K562 (cell line): ENCODE data around the gene KLHL12. TPM values are rescaled to one million over a fixed set of nuclear protein-coding genes. Genes with fewer than 3 reads are reported as not detected.

Source experiments
- BRD4 ChIP-seq: fragments of 200-600 bp; sonication (generic); IDR thresholded peaks from 2 replicates; pipeline ENCODE4 v1.6.1; 2017; ENCODE audit warnings: inconsistent platforms
- BRF1 ChIP-seq: IDR thresholded peaks from 3 replicates; pipeline ENCODE4 v1.6.1; 2011; ENCODE audit warnings: borderline replicate concordance, mild to moderate bottlenecking; ENCODE audit not compliant: insufficient read length; ENCODE audit errors: extremely low read depth
- CEBPB ChIP-seq: fragments of 450-650 bp; IDR thresholded peaks from 2 replicates; pipeline ENCODE4 v1.6.1; 2016; ENCODE audit warnings: missing genetic modification characterization, missing compliant biosample characterization
- CREM ChIP-seq: IDR thresholded peaks from 2 replicates; pipeline ENCODE4 v1.6.1; 2014; ENCODE audit warnings: antibody characterized with exemption, low read depth
- DPF2 ChIP-seq: fragments of 450-650 bp; IDR thresholded peaks from 2 replicates; pipeline ENCODE4 v1.6.1; 2016
- E2F3 ChIP-seq: fragments of 250-450 bp; sonication (Bioruptor Pico); IDR thresholded peaks from 2 replicates; pipeline ENCODE4 v1.4.0; 2020; ENCODE audit warnings: mild to moderate bottlenecking
- E2F8 ChIP-seq: fragments of 450-650 bp; IDR thresholded peaks from 2 replicates; pipeline ENCODE4 v1.7.1; 2018; ENCODE audit warnings: mild to moderate bottlenecking, low read depth; ENCODE audit not compliant: partially characterized antibody
- EP400 ChIP-seq: fragments of 450-650 bp; IDR thresholded peaks from 2 replicates; pipeline ENCODE4 v1.6.1; 2017; ENCODE audit warnings: antibody characterized with exemption, mild to moderate bottlenecking, moderate library complexity
- ESRRB ChIP-seq: fragments of 250-450 bp; sonication (Bioruptor Pico); IDR thresholded peaks from 2 replicates; pipeline ENCODE4 v1.5.0; 2020; ENCODE audit warnings: mild to moderate bottlenecking, moderate library complexity, borderline replicate concordance
- L3MBTL2 ChIP-seq: fragments of 450-650 bp; IDR thresholded peaks from 2 replicates; pipeline ENCODE4 v1.6.1; 2016; ENCODE audit warnings: mild to moderate bottlenecking, moderate library complexity
- MAZ ChIP-seq, 2 experiments: fragments of 450-650 bp in 1 of 2; sonication (generic) in 1 of 2; formaldehyde crosslinking; IDR thresholded peaks in 1 of 2; conservative IDR thresholded peaks in 1 of 2; 2 replicates each; pipeline versions ENCODE4 v1.4.0 to v1.5.0; 2020; ENCODE audit warnings: mild to moderate bottlenecking in 1 of 2, missing genetic modification reagents in 1 of 2
- MCM5 ChIP-seq: fragments of 450-650 bp; IDR thresholded peaks from 2 replicates; pipeline ENCODE4 v1.6.1; 2016; ENCODE audit warnings: low read depth
- MXD1 ChIP-seq: fragments of 250-450 bp; sonication (Bioruptor Pico); IDR thresholded peaks from 2 replicates; pipeline ENCODE4 v1.8.0; 2021; ENCODE audit warnings: borderline replicate concordance, mild to moderate bottlenecking, moderate library complexity; ENCODE audit not compliant: poor library complexity, severe bottlenecking
- NCOA4 ChIP-seq: fragments of 450-650 bp; IDR thresholded peaks from 2 replicates; pipeline ENCODE4 v1.6.1; 2018; ENCODE audit warnings: mild to moderate bottlenecking; ENCODE audit not compliant: partially characterized antibody
- NR2C1 ChIP-seq, 2 experiments: fragments of 450-650 bp; IDR thresholded peaks; 2 replicates each; pipeline ENCODE4 v1.6.1; 2017; ENCODE audit warnings: mild to moderate bottlenecking in 2 of 2, antibody characterized with exemption in 1 of 2, inconsistent platforms in 1 of 2, missing compliant biosample characterization in 1 of 2, missing genetic modification characterization in 1 of 2
- PHB2 ChIP-seq: fragments of 450-650 bp; IDR thresholded peaks from 2 replicates; pipeline ENCODE4 v1.6.1; 2017; ENCODE audit warnings: low read depth
- PHF20 ChIP-seq: fragments of 450-650 bp; IDR thresholded peaks from 2 replicates; pipeline ENCODE4 v1.6.1; 2018; ENCODE audit not compliant: partially characterized antibody
- POLR2AphosphoS2 ChIP-seq: IDR thresholded peaks from 2 replicates; pipeline ENCODE4 v1.6.1; 2012; ENCODE audit warnings: low read length, improper control_type of control experiment
- RB1 ChIP-seq: fragments of 450-650 bp; IDR thresholded peaks from 2 replicates; pipeline ENCODE4 v1.6.1; 2017; ENCODE audit warnings: low read depth, mild to moderate bottlenecking
- RFX5 ChIP-seq: IDR thresholded peaks from 2 replicates; pipeline ENCODE4 v1.6.1; 2011; ENCODE audit warnings: low read depth, mild to moderate bottlenecking, improper control_type of control experiment, low read length
- RUNX1 ChIP-seq: sonication (generic); IDR thresholded peaks from 2 replicates; pipeline ENCODE4 v1.6.1; 2016; ENCODE audit warnings: antibody characterized with exemption, low read depth
- SMAD3 ChIP-seq: fragments of 450-650 bp; formaldehyde crosslinking; conservative IDR thresholded peaks from 2 replicates; pipeline ENCODE4 v1.4.0; 2020; ENCODE audit warnings: mild to moderate bottlenecking
- SMARCA5 ChIP-seq: fragments of 450-650 bp; IDR thresholded peaks from 2 replicates; pipeline ENCODE4 v1.6.1; 2016
- TAF1 ChIP-seq: IDR thresholded peaks from 2 replicates; pipeline ENCODE4 v1.6.1; 2011; ENCODE audit warnings: mild to moderate bottlenecking, low read length, moderate library complexity; ENCODE audit not compliant: insufficient read depth, control insufficient read depth, severe bottlenecking; ENCODE audit errors: extremely low read depth
- TFE3 ChIP-seq: fragments of 450-650 bp; formaldehyde crosslinking; IDR thresholded peaks from 2 replicates; pipeline ENCODE4 v1.4.0; 2020; ENCODE audit warnings: mild to moderate bottlenecking, mixed read lengths
- polyA plus RNA-seq, 8 experiments: library from polyadenylated mRNA; depleted of rRNA in 4 of 8; stranded (reverse) in 5 of 8; unstranded in 3 of 8; fragments of >200 nt; fragmentation: Nextera tagmentation in 2 of 8; fragmentation: Illumina TruSeq in 1 of 8; extraction: Ambion mirVana in 2 of 8; extraction: Trizol in 1 of 8; gene quantifications; 2 replicates each; pipeline versions ENCODE4 v1.2.1 to v1.2.3, GENCODE V29; 2011 to 2014; ENCODE audit warnings: inconsistent platforms in 1 of 8, missing spikeins in 1 of 8
- total RNA-seq, 7 experiments: library from RNA; depleted of rRNA in 6 of 7; stranded (reverse); fragments of >200 nt in 6 of 7; fragmentation: Illumina TruSeq in 2 of 7; extraction: Trizol in 2 of 7; gene quantifications; 2 replicates each; pipeline versions ENCODE4 v1.2.1 to v1.2.3, GENCODE V29; 2011 to 2021; ENCODE audit warnings: low replicate concordance in 1 of 7

The KLHL12 gene
- total and polyA plus RNA-seq, 9 of the 15 experiments (the other 6 are each of a cell fraction or from before 2014, with no cell fraction given) = 23.1 to 85.1 (median 35.0) TPM

GRCh38 chr1:202944438-202944921 lies 17.4 kb upstream of the KLHL12 start (continued):
- TF ChIP-seq ESRRB (CRISPR knock-in tag) (no peak), TAF1 (no peak), RFX5 (no peak), E2F8 (no peak), L3MBTL2 (no peak), CREM (peak; percentile 25; the same call in 1 of the 2 replicates), MAZ (CRISPR knock-in tag; conservative IDR thresholded peaks at IDR 0.05 in 1 of 2, IDR thresholded peaks at IDR 0.05 in 1 of 2) (peak in 1 of 2 experiments; percentile 58; a peak in 2 of 4 replicates), TFE3 (CRISPR knock-in tag) (no peak), MXD1 (no peak), NR2C1 (IDR thresholded peaks at IDR 0.05) (no peak), NR2C1 (tag; IDR thresholded peaks at IDR 0.05) (no peak), RB1 (no peak), CEBPB (tag) (no peak), DPF2 (peak; percentile 98), SMARCA5 (no peak), MCM5 (no peak), PHF20 (no peak), BRF1 (no peak), POLR2AphosphoS2 (no peak), E2F3 (CRISPR knock-in tag) (no peak), EP400 (peak; percentile 8; the same call in 1 of the 2 replicates), RUNX1 (no peak), PHB2 (peak; percentile 88), NCOA4 (no peak), BRD4 (no peak), SMAD3 (CRISPR knock-in tag) (no peak)
